Astrocyte (in vitro differentiated cells and primary cell): Measurements from ENCODE around the gene SIGLEC9.

Experiments
- EZH2 ChIP-seq: IDR thresholded peaks from 2 replicates; pipeline ENCODE4 v1.6.1; 2012; ENCODE audit warnings: mild to moderate bottlenecking, low read length, inconsistent platforms; ENCODE audit not compliant: insufficient read depth
- TF ChIP-seq, protein P1 (sequence below): IDR thresholded peaks from 2 replicates; pipeline ENCODE4 v1.5.1; 2011; ENCODE audit warnings: low read depth, mild to moderate bottlenecking, inconsistent platforms, low read length, moderate library complexity; ENCODE audit not compliant: insufficient read depth

DNA sequence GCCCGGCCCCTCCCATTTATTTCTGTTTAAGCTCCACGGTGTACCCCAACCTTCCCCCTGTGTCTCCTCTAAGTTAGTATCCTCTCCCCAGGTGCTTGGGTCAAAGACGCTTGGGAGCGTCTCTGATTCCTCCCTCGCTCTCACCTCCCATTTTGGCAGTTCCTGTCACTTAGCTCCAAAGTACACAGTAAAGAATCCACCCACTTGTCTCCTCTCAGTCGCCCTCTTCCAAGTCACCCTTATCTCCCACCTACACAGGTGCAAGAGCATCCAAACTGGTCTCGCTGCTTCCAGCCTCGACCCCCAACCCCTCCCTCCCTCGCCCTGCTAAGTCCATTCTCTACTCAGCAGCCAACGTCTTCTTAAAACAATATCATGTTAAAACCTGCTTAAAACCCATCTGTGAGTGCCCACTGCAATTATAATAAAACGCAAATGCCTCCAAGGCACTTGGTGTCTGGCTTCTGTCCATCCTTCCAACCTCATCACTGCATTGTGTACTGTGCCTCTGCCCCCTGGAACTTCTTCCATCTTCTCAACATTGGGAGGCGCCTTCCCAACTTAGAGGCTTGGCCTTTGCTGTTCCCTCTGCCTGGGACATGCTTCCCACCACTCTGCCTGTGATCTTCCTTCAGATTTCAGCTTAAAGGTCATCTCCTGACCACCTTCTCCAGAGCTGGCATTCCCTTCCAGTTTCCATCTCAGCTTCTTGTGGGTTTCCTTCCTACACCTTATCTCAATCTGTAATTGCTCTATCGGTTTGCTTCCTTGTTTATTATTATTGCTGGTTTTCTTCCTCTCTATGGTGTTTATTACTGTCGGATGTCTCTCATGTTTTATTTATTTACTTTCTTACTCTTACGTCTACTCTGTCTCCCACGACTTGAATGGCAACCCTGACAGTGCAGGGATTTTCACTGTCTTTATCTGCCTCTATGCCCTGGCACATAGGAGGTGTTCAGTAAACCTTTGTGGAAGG is 32.5 kb upstream of the SIGLEC9 start:
- TF ChIP-seq, protein P1, sequence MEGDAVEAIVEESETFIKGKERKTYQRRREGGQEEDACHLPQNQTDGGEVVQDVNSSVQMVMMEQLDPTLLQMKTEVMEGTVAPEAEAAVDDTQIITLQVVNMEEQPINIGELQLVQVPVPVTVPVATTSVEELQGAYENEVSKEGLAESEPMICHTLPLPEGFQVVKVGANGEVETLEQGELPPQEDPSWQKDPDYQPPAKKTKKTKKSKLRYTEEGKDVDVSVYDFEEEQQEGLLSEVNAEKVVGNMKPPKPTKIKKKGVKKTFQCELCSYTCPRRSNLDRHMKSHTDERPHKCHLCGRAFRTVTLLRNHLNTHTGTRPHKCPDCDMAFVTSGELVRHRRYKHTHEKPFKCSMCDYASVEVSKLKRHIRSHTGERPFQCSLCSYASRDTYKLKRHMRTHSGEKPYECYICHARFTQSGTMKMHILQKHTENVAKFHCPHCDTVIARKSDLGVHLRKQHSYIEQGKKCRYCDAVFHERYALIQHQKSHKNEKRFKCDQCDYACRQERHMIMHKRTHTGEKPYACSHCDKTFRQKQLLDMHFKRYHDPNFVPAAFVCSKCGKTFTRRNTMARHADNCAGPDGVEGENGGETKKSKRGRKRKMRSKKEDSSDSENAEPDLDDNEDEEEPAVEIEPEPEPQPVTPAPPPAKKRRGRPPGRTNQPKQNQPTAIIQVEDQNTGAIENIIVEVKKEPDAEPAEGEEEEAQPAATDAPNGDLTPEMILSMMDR, result no peak
- TF ChIP-seq EZH2, result no peak
